Measurements from ENCODE around the gene UNC5C. TPM values are rescaled to one million over a fixed set of nuclear protein-coding genes. Genes with fewer than 3 reads are reported as not detected.

The UNC5C gene
- total RNA-seq, 4 donors from 2014 or later = 0.44 to 0.68 (median 0.61) TPM

DNA sequence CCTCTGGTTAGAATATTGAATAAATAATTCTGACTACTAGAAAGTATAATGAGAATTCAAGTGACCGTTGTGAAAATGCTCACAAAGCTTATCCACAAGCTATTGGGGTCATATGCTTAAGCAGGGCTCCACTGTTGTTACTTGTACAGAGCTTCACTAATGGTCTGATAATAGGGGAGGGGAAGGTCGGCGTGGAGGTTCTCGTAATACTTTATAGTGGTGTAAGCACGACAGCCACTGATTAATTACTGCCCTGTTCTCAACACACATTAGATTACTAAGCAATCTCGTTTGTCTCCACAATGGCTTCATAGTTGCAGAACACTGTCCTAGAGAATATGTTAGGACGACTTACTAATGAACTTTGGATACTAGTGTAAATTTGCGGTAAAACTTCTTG lies 11.6 kb downstream of the UNC5C start:
- TF ChIP-seq, protein P1, sequence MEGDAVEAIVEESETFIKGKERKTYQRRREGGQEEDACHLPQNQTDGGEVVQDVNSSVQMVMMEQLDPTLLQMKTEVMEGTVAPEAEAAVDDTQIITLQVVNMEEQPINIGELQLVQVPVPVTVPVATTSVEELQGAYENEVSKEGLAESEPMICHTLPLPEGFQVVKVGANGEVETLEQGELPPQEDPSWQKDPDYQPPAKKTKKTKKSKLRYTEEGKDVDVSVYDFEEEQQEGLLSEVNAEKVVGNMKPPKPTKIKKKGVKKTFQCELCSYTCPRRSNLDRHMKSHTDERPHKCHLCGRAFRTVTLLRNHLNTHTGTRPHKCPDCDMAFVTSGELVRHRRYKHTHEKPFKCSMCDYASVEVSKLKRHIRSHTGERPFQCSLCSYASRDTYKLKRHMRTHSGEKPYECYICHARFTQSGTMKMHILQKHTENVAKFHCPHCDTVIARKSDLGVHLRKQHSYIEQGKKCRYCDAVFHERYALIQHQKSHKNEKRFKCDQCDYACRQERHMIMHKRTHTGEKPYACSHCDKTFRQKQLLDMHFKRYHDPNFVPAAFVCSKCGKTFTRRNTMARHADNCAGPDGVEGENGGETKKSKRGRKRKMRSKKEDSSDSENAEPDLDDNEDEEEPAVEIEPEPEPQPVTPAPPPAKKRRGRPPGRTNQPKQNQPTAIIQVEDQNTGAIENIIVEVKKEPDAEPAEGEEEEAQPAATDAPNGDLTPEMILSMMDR (IDR thresholded peaks at IDR 0.05; ENCODE audit: low read depth) = no peak

DNA sequence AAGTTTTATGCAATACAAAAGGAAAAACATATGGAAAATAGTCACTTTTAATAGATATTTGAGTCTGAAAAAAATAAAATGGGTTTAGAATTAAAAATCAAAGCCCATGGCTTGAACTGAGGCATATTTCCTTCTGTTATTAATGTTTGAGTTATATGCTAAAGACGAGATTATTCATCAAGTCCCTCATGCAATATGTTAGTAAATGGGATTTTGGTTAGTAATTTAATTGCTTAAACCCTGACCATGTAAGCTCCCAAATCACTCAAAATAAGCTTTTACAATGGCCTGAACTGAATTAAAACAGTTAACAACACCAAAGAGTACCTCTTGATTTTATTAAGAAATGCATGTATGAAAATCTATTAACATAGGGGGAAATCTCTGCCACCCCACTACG lies 12.1 kb downstream of the UNC5C start:
- TF ChIP-seq, protein P1 (IDR thresholded peaks at IDR 0.05; ENCODE audit: low read depth) = no peak

DNA sequence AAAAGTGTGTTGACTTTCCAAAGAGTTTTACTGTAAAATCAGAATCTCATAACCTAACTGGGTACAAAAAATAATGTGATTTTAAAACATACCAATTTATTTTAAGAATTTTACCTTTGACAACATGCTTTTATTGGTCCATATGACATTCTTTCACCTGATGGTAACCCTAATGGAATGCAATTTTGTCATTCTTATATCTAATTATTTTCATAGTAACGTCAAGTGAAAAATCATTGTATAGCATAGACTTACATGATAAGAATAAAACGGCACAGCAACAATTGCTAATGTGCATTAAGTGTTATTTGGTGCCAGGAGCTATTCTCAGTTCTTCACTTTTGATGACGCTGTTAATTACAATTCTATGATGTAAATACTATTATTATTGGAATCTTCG lies 13.6 kb downstream of the UNC5C start:
- TF ChIP-seq, protein P1 (IDR thresholded peaks at IDR 0.05; ENCODE audit: low read depth) = no peak

DNA sequence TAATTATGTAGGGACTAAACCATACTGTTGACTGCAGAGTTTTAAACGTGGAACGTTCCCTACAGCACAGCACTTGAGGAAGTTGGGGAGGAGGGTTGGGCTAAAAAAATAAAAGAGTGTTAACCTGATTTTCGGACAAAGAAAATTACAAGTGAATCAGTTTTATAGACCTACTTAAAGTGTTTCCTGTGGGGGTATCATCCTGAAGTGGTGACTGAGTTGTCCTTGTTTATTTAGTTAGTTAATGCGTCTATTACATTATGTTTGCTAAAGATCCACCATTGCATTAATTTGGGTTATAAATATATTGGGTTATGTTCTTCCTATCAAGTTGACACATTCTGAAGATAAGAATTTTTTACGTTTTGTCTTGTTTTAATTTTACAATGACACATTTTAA lies 14.7 kb downstream of the UNC5C start:
- TF ChIP-seq, protein P1 (IDR thresholded peaks at IDR 0.05; ENCODE audit: low read depth) = no peak

DNA sequence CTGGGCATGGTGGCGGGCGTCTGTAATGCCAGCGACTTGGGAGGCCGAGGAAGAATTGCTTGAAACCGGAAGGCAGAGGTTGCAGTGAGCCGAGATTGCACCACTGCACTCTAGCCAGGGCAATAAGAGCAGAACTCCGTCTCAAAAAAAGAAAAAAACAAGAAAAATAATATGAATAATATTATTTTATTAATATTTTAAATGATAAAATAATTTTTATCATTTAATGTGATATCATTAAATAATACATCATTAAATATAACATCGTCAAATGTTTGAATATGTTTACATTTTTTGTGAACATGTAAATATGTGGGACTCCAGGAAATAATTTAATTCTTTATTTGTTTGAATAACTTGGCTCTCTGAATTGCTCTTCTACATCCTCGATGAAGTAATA lies 15.5 kb downstream of the UNC5C start:
- TF ChIP-seq, protein P1 (IDR thresholded peaks at IDR 0.05; ENCODE audit: low read depth) = no peak

DNA sequence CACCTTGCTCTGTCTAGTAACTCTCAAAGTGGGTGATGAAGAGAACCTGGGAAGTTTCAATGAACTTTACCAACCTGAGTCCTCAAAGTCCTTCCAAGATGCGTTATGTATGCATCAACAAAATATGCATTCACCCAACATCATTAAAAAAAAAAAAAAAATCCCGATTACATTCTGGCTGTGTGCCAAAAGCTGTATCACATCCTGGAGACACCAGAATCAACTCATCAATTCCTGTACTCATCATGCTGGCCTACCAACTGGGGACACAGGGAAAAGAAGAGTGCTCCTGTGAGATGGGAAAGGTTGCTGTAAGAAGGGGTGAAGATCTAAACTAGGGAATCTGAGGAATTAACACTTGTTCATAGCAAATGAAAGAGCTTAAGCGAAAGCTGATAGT lies 16.5 kb downstream of the UNC5C start:
- TF ChIP-seq, protein P1 (IDR thresholded peaks at IDR 0.05; ENCODE audit: low read depth) = no peak

DNA sequence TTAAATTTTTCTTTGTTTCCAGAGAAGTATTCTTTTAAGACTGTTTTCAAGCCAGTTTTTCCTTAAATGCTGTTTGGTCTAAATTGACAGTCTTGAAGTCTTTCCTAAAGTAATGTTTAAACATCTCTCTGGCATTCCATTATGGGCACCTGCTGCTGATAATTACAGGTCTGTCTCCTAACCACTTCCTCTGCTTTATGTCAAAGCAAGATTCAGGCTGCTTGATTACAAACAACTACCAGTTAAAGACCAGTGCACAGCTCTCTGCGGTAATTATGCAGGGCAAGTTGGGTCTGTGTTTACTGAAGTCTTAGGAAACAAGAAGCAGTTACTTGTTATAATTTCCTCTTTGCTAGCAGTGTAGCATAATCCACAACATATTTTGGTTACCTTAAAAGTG lies 17.6 kb downstream of the UNC5C start:
- TF ChIP-seq, protein P1 (IDR thresholded peaks at IDR 0.05; ENCODE audit: low read depth) = no peak
